Retinal pigment epithelial cell (primary cell): ENCODE data around the gene CFAP69.

ENCODE experiments used
- DNase-seq: peaks from one replicate; pipeline ENCODE4 v3.0.0-alpha.2; 2010; ENCODE audit warnings: low read depth
- H3K4me3 ChIP-seq: 2 replicates; pipeline ENCODE4 v1.5.1; 2011; ENCODE audit warnings: mild to moderate bottlenecking, low read length, control low read depth, moderate library complexity
- TF ChIP-seq, protein P1 (sequence below): conservative IDR thresholded peaks from 2 replicates; pipeline ENCODE4 v1.5.1; 2011; ENCODE audit warnings: low read depth, low read length, control low read depth, inconsistent platforms

The CFAP69 gene

GRCh38 chr7:90239625-90240228 is 5.2 kb upstream of the CFAP69 start:
- TF ChIP-seq, protein P1, sequence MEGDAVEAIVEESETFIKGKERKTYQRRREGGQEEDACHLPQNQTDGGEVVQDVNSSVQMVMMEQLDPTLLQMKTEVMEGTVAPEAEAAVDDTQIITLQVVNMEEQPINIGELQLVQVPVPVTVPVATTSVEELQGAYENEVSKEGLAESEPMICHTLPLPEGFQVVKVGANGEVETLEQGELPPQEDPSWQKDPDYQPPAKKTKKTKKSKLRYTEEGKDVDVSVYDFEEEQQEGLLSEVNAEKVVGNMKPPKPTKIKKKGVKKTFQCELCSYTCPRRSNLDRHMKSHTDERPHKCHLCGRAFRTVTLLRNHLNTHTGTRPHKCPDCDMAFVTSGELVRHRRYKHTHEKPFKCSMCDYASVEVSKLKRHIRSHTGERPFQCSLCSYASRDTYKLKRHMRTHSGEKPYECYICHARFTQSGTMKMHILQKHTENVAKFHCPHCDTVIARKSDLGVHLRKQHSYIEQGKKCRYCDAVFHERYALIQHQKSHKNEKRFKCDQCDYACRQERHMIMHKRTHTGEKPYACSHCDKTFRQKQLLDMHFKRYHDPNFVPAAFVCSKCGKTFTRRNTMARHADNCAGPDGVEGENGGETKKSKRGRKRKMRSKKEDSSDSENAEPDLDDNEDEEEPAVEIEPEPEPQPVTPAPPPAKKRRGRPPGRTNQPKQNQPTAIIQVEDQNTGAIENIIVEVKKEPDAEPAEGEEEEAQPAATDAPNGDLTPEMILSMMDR: no peak
- no peak for DNase-seq
- H3K4me3 ChIP-seq: no peak overlapping the region

DNA sequence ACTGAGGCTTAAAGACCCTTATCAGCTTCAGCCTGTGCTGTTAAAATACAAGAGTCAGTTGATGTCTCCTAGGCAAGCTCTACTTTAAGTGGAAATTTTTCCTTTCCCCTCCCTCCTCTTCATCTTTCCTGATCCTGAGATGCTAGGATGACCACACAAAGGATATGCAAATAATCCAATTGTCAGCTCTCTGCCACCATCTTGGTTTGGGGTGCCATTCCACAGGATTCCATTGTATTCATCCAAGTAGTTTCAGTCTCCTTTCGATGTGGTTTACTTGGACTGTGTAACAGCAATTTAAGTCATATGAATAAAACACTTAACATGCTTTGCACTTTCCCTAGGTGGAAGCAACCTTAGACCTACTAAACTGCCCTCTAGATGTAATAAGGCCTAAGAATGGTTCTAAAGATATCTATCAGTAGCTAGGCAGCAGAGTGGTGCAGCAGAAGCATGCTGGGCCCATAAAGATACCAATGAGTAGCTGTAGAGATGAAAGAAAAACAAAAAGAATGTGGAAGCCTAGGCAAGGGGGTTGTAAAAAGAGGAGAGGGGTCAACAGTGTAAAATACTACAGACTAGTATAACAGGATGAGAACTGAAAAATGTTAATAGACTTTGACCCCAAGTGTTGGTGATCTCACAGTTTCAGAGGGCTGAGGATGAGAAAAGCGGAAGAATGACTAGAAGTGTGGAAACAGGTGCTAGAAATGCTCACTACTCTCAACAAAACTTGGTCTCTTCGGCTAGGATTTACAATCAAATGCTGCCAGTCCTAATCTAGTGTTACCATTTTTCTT is 2.4 kb upstream of the CFAP69 start:
- TF ChIP-seq, protein P1: no peak
- no peak for DNase-seq
- H3K4me3 ChIP-seq: no peak overlapping the region

DNA sequence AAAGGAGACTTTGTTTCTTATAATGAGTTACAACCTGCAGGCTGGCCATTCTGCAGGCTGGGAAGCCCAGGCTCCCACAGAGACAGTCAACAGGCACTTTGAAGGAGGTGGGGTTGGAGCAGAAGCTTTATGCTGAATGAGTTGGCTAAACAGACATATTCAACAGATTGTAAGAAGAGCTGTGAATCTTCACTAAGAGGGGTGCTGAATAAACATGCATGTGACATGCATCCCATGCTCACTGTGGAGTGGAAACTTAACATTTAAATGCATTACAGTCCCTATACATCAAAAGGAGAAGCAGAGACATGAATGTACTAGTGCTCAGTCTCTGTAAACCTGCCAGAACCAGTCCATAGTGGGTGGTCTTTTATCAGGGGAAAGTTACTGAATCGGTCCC is 1.4 kb upstream of the CFAP69 start:
- DNase-seq: no peak
- TF ChIP-seq, protein P1: no peak

GRCh38 chr7:90244565-90244908 is 437 bp upstream of the CFAP69 start:
- H3K4me3 ChIP-seq: peak overlapping the region; percentile 94
- no peak for DNase-seq
- TF ChIP-seq, protein P1: no peak

More for the DNA sequence above, 1.4 kb upstream of the CFAP69 start:
- H3K4me3 ChIP-seq: no peak overlapping the region

- DNase-seq: no peak
- TF ChIP-seq, protein P1: no peak
- H3K4me3 ChIP-seq: peak overlapping the region; percentile 94
These were observed 1.2 kb downstream of the CFAP69 start for GRCh38 chr7:90246171-90246570.

GRCh38 chr7:90248706-90249105 is 3.7 kb downstream of the CFAP69 start:
- TF ChIP-seq, protein P1: no peak
- H3K4me3 ChIP-seq: no peak overlapping the region
- no peak for DNase-seq
